Lower lobe of right lung (tissue), 2 donors: ENCODE measurements around the gene FRA10AC1. TPM values are rescaled to one million over a fixed set of nuclear protein-coding genes. Genes with fewer than 3 reads are reported as not detected.

Experiments
- ATAC-seq, 2 donors: fragments of 200-7000 bp; cut with Tn5 transposase; one replicate each; pipeline ENCODE4 v1.9.1; 2020 to 2022; ENCODE audit warnings: mild to moderate bottlenecking in 2 of 2, moderate library complexity in 2 of 2
- DNase-seq: peaks from one replicate; pipeline ENCODE4 v3.0.0-alpha.2; 2020
- H3K27ac ChIP-seq: fragments of 200-600 bp; one replicate; pipeline ENCODE4 v1.8.0; 2022
- H3K27me3 ChIP-seq: fragments of 200-600 bp; one replicate; pipeline ENCODE4 v1.8.0; 2022; ENCODE audit warnings: low read depth
- H3K36me3 ChIP-seq: fragments of 200-600 bp; one replicate; pipeline ENCODE4 v1.8.0; 2022; ENCODE audit warnings: mild to moderate bottlenecking
- H3K4me1 ChIP-seq: fragments of 200-600 bp; one replicate; pipeline ENCODE4 v1.8.0; 2022
- H3K4me3 ChIP-seq: fragments of 200-600 bp; one replicate; pipeline ENCODE4 v1.8.0; 2022; ENCODE audit warnings: mild to moderate bottlenecking
- H3K9me3 ChIP-seq: fragments of 200-600 bp; one replicate; pipeline ENCODE4 v1.8.0; 2022
- intact Hi-C: fragments of 100-400 bp; cut with DNase I; formaldehyde crosslinking; loops from one replicate; pipeline ENCODE4 v1.11.0; 2022
- total RNA-seq: library from RNA; stranded (reverse); fragmentation: NEBNext Ultra II Directional; extraction: Animal tissue kit (Norgen Biotek cat#: 25700); gene quantifications from one replicate; pipeline ENCODE4 v1.2.1, GENCODE V29; 2021
- TF ChIP-seq, protein P1 (sequence below): fragments of 200-600 bp; IDR thresholded peaks from one replicate; pipeline ENCODE4 v1.8.0; 2022; ENCODE audit warnings: antibody characterized with exemption, mild to moderate bottlenecking
- donor health status: DM: no; HTN: yes; CAD: no; lungs with severe emphysema.

The FRA10AC1 gene
- total RNA-seq, 1 donor from 2014 or later = 19.1 TPM

- no peaks in the 10 kb centered on the region for H3K4me1 ChIP-seq
- no peak for DNase-seq
- no peak overlapping the region for H3K4me3 ChIP-seq
- H3K36me3 ChIP-seq = peaks cover 76% of the 10 kb centered on the region
- no peak for ATAC-seq
- intact Hi-C loops = no loop called here
- TF ChIP-seq, protein P1, sequence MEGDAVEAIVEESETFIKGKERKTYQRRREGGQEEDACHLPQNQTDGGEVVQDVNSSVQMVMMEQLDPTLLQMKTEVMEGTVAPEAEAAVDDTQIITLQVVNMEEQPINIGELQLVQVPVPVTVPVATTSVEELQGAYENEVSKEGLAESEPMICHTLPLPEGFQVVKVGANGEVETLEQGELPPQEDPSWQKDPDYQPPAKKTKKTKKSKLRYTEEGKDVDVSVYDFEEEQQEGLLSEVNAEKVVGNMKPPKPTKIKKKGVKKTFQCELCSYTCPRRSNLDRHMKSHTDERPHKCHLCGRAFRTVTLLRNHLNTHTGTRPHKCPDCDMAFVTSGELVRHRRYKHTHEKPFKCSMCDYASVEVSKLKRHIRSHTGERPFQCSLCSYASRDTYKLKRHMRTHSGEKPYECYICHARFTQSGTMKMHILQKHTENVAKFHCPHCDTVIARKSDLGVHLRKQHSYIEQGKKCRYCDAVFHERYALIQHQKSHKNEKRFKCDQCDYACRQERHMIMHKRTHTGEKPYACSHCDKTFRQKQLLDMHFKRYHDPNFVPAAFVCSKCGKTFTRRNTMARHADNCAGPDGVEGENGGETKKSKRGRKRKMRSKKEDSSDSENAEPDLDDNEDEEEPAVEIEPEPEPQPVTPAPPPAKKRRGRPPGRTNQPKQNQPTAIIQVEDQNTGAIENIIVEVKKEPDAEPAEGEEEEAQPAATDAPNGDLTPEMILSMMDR = no peak
- H3K27ac ChIP-seq = no peak overlapping the region
- no peaks in the 10 kb centered on the region for H3K27me3 ChIP-seq
- no peaks in the 10 kb centered on the region for H3K9me3 ChIP-seq
These were observed 30.2 kb downstream of the FRA10AC1 start for GRCh38 chr10:93672022-93672678.

- peaks cover 76% of the 10 kb centered on the region for H3K36me3 ChIP-seq
- DNase-seq (no peak), ATAC-seq (no peak)
- H3K27ac ChIP-seq = no peak overlapping the region
- no peak overlapping the region for H3K4me3 ChIP-seq
- TF ChIP-seq, protein P1 = no peak
- H3K9me3 ChIP-seq = no peaks in the 10 kb centered on the region
- no peaks in the 10 kb centered on the region for H3K27me3 ChIP-seq
- intact Hi-C loops = no loop called here
- no peaks in the 10 kb centered on the region for H3K4me1 ChIP-seq
These were observed 31.4 kb downstream of the FRA10AC1 start for GRCh38 chr10:93671042-93671441.

DNA sequence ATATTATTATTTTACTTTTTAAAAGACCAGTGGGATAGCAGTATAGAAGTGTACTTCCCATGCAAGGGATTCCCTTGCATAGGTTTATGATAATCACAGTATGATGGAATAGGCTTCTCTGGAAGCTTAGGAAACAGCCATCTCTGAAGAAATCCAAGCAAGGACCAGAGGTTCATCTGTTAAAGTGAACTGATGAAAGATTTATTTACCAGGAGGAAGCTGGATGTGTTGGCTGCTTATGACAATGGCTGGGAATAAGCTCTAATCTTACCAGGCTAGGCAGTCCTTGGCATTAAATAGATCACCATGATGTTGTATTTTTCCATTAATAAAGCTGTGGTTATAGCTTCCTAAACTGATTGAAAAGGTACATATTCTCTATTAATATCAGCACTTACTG lies 32.0 kb downstream of the FRA10AC1 start:
- peaks cover 76% of the 10 kb centered on the region for H3K36me3 ChIP-seq
- no peaks in the 10 kb centered on the region for H3K9me3 ChIP-seq
- no peaks in the 10 kb centered on the region for H3K4me1 ChIP-seq
- TF ChIP-seq, protein P1 = no peak
- H3K27me3 ChIP-seq = no peaks in the 10 kb centered on the region
- no peak overlapping the region for H3K4me3 ChIP-seq
- no peak for ATAC-seq
- DNase-seq = no peak
- intact Hi-C loops = no loop called here
- H3K27ac ChIP-seq = no peak overlapping the region

DNA sequence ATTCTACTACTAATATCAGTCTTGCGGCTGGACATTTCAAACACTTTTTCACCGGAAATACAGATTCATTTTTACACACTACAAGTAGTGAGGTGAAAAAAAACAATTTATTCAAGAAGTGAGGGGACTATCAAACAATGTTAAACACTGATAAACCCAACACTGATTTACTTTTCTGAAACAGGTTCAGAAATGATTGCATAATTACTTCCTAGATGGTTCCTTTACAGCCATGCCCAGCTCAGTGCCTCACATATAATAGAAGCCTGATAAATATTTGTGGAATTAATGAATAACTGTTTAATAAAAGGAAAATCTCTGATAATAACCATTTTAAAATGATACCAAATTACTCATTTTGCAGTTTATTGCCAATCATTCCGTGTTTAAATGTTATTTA lies 34.6 kb downstream of the FRA10AC1 start:
- ATAC-seq = no peak
- peaks cover 74% of the 10 kb centered on the region for H3K36me3 ChIP-seq

GRCh38 chr10:93666030-93666429 lies 36.4 kb downstream of the FRA10AC1 start:
- ATAC-seq (no peak), DNase-seq (no peak)
- H3K27me3 ChIP-seq = no peaks in the 10 kb centered on the region
- H3K4me1 ChIP-seq = no peaks in the 10 kb centered on the region
- no peak overlapping the region for H3K27ac ChIP-seq
- H3K9me3 ChIP-seq = no peaks in the 10 kb centered on the region
- H3K36me3 ChIP-seq = peaks cover 70% of the 10 kb centered on the region
- intact Hi-C loops = no loop called here
- TF ChIP-seq, protein P1 = no peak
- H3K4me3 ChIP-seq = no peak overlapping the region

More for the DNA sequence above, 34.6 kb downstream of the FRA10AC1 start:
- Histone ChIP-seq H3K27me3 (no peaks in the 10 kb centered on the region), H3K4me3 (no peak overlapping the region), H3K9me3 (no peaks in the 10 kb centered on the region), H3K4me1 (no peaks in the 10 kb centered on the region), H3K27ac (no peak overlapping the region)
- TF ChIP-seq, protein P1 = no peak
- no peak for DNase-seq
- intact Hi-C loops = no loop called here
